ENCODE data around the gene WWOX.

The WWOX gene

GRCh38 chr16:78871241-78871640 lies 771.8 kb downstream of the WWOX start:
- DNase-seq (ENCODE audit: low read depth, low spot score): no peak
- POLR2A ChIA-PET: no interaction called here
- TF ChIP-seq CTCF (IDR thresholded peaks at IDR 0.05; ENCODE audit: insufficient read depth, low read length, missing control alignments): no peak
- CTCF ChIA-PET: no interaction called here
- no peak overlapping the region for H3K4me3 ChIP-seq (ENCODE audit: low read depth, low read length)

- no peak overlapping the region for H3K4me3 ChIP-seq (ENCODE audit: low read depth, low read length)
- POLR2A ChIA-PET: no interaction called here
- no peak for TF ChIP-seq CTCF (IDR thresholded peaks at IDR 0.05; ENCODE audit: insufficient read depth, low read length, missing control alignments)
- DNase-seq (ENCODE audit: low read depth, low spot score): no peak
- CTCF ChIA-PET: no interaction called here
These were observed 777.2 kb downstream of the WWOX start for GRCh38 chr16:78876671-78877070.

- ChIA-PET POLR2A (no interaction called here), CTCF (no interaction called here)
- no peak for DNase-seq (ENCODE audit: low read depth, low spot score)
- no peak for TF ChIP-seq CTCF (IDR thresholded peaks at IDR 0.05; ENCODE audit: insufficient read depth, low read length, missing control alignments)
- no peak overlapping the region for H3K4me3 ChIP-seq (ENCODE audit: low read depth, low read length)
These were observed 777.7 kb downstream of the WWOX start for GRCh38 chr16:78877114-78877655.

DNA sequence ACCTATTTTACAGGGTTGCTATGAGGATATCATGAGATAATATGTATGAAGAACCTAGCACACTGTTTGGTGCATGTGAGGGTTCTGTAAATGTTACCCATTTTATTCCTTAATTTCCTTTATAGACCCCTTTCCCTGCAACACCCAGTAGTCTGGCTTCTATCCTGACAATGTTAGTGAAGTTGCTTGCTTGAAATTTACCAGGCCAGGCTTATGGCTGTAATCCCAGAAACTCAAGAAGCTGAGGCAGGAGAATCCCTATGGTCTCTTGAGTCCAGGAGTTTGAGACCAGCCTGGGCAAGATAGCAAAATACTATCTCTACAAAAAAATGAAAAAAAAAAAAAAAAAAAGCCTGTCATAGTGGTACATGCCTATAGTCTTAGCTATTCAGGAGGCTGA lies 779.1 kb downstream of the WWOX start:
- no peak for DNase-seq (ENCODE audit: low read depth, low spot score)
- POLR2A ChIA-PET: no interaction called here
- CTCF ChIA-PET: no interaction called here
- H3K4me3 ChIP-seq (ENCODE audit: low read depth, low read length): no peak overlapping the region
- no peak for TF ChIP-seq CTCF (IDR thresholded peaks at IDR 0.05; ENCODE audit: insufficient read depth, low read length, missing control alignments)

DNA sequence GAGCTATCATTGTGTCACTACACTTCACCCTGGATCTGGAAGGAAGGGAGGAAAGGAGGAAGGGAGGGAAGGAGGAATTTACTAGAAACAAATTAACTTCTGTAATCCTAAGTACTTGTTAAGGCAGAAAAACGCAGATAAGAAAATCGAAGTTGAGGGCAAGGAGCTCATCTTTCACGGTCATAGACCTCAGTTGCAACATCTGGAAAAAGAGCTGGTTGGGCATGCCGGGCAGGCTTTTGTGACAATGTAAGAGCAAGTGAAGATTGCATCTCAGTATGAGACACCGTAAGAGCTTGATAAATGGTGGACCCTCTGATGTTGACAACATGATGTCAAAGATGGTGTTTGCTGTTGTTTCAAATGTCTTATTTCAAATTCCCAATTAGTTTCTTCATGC lies 779.6 kb downstream of the WWOX start:
- DNase-seq (ENCODE audit: low read depth, low spot score): no peak
- no peak for TF ChIP-seq CTCF (IDR thresholded peaks at IDR 0.05; ENCODE audit: insufficient read depth, low read length, missing control alignments)
- CTCF ChIA-PET: no interaction called here
- POLR2A ChIA-PET: no interaction called here
- no peak overlapping the region for H3K4me3 ChIP-seq (ENCODE audit: low read depth, low read length)

DNA sequence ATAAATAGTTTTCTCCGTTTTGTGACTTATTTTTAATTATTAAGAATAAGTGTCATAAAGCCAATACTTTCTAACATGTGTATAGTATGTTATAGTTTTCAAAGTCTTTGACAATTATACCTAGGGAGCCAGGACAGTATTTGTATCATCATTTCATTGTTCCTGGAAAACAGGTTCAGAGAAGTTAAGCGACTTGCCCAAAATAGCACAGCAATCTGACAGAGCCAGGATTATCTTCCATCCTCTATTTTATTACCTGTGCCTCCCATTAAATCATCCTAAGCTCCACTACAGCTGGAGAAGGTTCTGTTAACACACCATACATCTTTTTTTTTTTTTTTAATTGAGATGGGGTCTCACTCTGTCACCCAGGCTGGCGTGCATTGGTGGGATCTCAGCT lies 782.7 kb downstream of the WWOX start:
- no peak for TF ChIP-seq CTCF (IDR thresholded peaks at IDR 0.05; ENCODE audit: insufficient read depth, low read length, missing control alignments)
- DNase-seq (ENCODE audit: low read depth, low spot score): no peak
- no peak overlapping the region for H3K4me3 ChIP-seq (ENCODE audit: low read depth, low read length)
- ChIA-PET POLR2A (no interaction called here), CTCF (no interaction called here)

All from AG04449 (cell line).